GM12892 (cell line): ENCODE measurements around the gene APPL2.

Source experiments
- POLR2A ChIP-seq: IDR thresholded peaks from 2 replicates; pipeline ENCODE4 v1.6.1; 2011; ENCODE audit warnings: low read depth, low read length, control low read depth
- TAF1 ChIP-seq: IDR thresholded peaks from 2 replicates; pipeline ENCODE4 v1.6.1; 2011; ENCODE audit warnings: low read depth, mild to moderate bottlenecking, control low read depth, low read length, borderline replicate concordance

DNA sequence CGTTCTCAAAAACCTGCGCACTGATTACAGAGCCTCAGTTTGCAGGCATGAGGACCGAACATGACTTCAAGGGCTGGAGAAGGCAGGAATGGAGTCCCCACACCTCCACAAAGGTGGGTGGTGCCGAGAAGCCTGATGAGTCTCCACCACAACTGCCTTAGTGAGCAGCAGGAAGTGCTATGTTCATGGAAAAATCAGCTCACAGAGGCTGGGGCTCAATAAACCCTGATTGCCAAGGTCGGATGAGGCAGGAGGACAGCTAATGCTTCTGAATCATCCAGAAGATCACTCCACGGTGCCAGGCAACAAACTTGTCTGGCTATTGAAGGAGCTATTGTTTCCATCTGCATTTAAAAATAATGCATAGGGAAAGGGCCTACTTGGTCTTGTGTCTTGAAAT, 31.1 kb downstream of the APPL2 start:
- TF ChIP-seq TAF1, result no peak
- TF ChIP-seq POLR2A, result no peak
